AG04450 (cell line): ENCODE data around the gene CHMP4B. TPM values are rescaled to one million over a fixed set of nuclear protein-coding genes. Genes with fewer than 3 reads are reported as not detected.
"Not testable (repeated sequence)": the region's sequence is repeated elsewhere in the genome, so short reads cannot be mapped to it uniquely, and the experiment has no call there.

Experiments used
- CTCF ChIA-PET: fragments of 300-600, 350-600 bp; formaldehyde crosslinking; extraction: SDS; loops from one replicate; lab custom pipeline; 2022; ENCODE audit warnings: antibody characterized with exemption, inconsistent platforms; lab: Charles Lee
- POLR2A ChIA-PET: fragments of 350-600 bp; formaldehyde crosslinking; extraction: SDS; loops from one replicate; lab custom pipeline; 2021; ENCODE audit warnings: antibody characterized with exemption, inconsistent platforms; lab: Yijun Ruan, JAX
- DNase-seq: peaks from one replicate; pipeline ENCODE4 v3.0.0-alpha.2; 2011; ENCODE audit warnings: low read depth, low spot score
- H3K27ac ChIP-seq: one replicate; pipeline ENCODE4 v1.5.1; 2012; ENCODE audit warnings: low read depth, low read length, control low read depth
- H3K27me3 ChIP-seq: one replicate; pipeline ENCODE4 v1.6.0; 2012; ENCODE audit warnings: low read length; ENCODE audit not compliant: control insufficient read depth, insufficient read depth
- H3K4me3 ChIP-seq: 2 replicates; pipeline ENCODE4 v1.5.1; 2011; ENCODE audit warnings: mild to moderate bottlenecking, low read depth, low read length, control low read depth
- H3K9me3 ChIP-seq: 2 replicates; pipeline ENCODE4 v1.5.1; 2012; ENCODE audit warnings: low read length; ENCODE audit not compliant: control insufficient read depth, insufficient read depth
- polyA plus RNA-seq: library from polyadenylated mRNA; depleted of rRNA; stranded (reverse); fragments of >200 nt; gene quantifications from 2 replicates; pipeline ENCODE4 v1.2.3, GENCODE V29; 2011
- TF ChIP-seq, protein P1 (sequence below): IDR thresholded peaks from 2 replicates; pipeline ENCODE4 v1.5.1; 2011; ENCODE audit warnings: low read depth, low read length, control low read depth, inconsistent platforms

CHMP4B gene
- polyA plus RNA-seq, 1 experiment = 97.4 TPM

DNA sequence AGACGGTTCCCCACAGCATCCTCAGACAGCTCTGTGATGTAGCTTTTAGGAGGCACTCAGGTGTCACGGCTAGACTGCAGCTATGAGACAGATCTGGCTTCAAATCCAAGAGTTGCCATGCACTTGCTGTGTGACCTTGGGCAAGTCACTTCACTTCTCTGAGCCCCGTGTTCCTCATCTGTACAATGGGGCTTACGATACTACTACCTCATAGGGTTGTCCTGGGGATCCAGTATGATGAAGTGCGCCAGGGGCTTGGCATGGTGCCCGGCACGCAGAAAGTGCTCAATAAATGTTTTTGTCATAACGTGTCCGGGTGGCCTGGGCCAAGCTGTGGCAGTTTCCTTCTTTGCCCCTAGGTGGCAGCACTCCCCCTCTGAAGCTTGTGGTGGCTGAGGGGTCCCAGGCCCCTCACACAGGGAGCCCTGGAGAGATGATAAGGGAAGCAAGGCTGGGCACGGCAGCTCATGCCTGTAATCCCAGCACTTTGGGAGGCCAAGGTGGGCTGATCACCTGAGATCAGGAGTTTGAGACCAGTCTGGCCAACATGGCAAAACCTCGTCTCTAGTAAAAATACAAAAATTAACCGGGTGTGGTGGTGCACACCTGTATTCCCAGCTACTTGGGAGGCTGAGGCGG is 19.1 kb upstream of the CHMP4B start:
- Histone ChIP-seq H3K27ac (no peak overlapping the region), H3K9me3 (no peaks in the 10 kb centered on the region; the same call in 1 of the 2 replicates), H3K4me3 (no peak overlapping the region), H3K27me3 (no peaks in the 10 kb centered on the region)
- ChIA-PET CTCF (interaction anchor here (0.5 to 1.8 kb wide), 16 partner anchors 9 to 392 kb away, joined by 3 to 23 read pairs (median 3); no protein-coding TSS in a partner anchor), POLR2A (interaction anchor here (1.0 kb wide), 1 partner anchor 337 kb away, joined by 11 read pairs; no protein-coding TSS in a partner anchor)
- DNase-seq = no peak
- TF ChIP-seq, protein P1, sequence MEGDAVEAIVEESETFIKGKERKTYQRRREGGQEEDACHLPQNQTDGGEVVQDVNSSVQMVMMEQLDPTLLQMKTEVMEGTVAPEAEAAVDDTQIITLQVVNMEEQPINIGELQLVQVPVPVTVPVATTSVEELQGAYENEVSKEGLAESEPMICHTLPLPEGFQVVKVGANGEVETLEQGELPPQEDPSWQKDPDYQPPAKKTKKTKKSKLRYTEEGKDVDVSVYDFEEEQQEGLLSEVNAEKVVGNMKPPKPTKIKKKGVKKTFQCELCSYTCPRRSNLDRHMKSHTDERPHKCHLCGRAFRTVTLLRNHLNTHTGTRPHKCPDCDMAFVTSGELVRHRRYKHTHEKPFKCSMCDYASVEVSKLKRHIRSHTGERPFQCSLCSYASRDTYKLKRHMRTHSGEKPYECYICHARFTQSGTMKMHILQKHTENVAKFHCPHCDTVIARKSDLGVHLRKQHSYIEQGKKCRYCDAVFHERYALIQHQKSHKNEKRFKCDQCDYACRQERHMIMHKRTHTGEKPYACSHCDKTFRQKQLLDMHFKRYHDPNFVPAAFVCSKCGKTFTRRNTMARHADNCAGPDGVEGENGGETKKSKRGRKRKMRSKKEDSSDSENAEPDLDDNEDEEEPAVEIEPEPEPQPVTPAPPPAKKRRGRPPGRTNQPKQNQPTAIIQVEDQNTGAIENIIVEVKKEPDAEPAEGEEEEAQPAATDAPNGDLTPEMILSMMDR = peak; percentile 75

DNA sequence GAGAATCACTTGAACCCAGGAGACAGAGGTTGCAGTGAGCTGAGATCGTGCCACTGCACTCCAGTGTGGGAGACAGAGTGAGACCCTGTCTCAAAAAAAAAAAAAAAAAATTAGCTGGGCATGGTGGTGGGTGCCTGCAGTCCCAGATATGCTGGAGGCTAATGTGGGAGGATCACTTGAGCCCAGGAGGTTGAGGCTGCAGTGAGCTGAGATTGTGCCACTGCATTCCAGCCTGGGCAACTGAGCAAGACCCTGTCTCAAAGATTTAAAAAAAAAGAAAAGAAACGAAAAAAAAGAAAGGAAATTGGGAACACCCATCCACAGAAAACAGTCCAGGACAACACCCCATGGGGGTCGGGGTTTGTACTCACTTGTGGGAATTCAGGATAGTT is 18.6 kb upstream of the CHMP4B start:
- not testable (repeated sequence) for H3K27me3 ChIP-seq, DNase-seq, H3K27ac ChIP-seq, H3K4me3 ChIP-seq, H3K9me3 ChIP-seq
- POLR2A ChIA-PET = interaction anchor here (1.0 kb wide), 1 partner anchor 337 kb away, joined by 11 read pairs; no protein-coding TSS in a partner anchor
- CTCF ChIA-PET = interaction anchor here (0.5 to 1.8 kb wide), 14 partner anchors 9 to 391 kb away, joined by 3 to 23 read pairs (median 4); no protein-coding TSS in a partner anchor

DNA sequence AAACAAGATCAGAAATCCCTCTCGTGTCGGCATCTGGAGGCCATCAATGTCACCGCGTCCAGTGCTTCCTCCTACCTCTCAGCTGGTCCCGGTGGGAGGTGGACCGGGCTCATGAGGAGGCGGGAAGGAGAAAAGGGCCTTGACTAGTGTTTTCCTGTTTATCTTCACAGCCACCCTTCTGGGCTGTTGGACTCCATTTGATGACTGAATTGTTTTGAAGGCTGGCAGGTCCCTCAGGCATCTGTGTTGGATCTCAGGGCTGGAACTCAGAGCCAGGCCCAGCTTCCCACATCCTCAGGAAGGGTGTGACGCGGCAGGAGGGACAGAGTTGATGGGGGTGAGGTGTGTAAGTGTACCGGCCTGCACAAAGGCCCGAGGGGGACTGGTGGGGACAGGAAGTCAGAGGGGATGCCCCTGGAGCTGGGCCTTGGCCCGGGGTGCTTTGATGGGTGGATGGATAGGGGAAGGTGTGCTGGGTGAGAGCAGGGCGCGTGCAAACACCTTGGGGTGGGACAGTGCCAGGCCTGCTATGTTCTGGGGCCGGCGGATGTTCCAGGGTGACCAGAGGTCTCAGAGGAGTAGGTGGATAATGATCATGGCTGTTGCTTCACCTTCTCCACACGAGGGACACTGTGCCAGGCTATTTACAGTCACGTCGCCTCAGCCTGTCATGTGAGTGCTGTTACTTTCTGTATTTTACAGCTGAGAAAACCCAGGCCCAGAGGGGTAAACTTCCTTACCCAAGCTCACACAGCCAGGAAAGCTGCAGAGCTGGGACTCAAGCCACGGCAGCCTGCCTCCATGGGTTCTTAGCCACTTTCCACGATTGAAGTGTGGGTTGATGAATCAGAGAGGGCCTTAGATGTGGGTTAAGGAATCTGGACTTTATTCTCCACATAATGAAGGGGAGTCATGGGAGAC is 17.9 kb upstream of the CHMP4B start:
- Histone ChIP-seq H3K27ac (no peak overlapping the region), H3K9me3 (no peaks in the 10 kb centered on the region; the same call in 1 of the 2 replicates), H3K4me3 (no peak overlapping the region), H3K27me3 (no peaks in the 10 kb centered on the region)
- ChIA-PET POLR2A (interaction anchor here (0.5 to 1.0 kb wide), 2 partner anchors 22 to 336 kb away, joined by 6 to 11 read pairs; no protein-coding TSS in a partner anchor), CTCF (interaction anchor here (0.7 to 1.8 kb wide), 9 partner anchors 8 to 276 kb away, joined by 3 to 23 read pairs (median 4); no protein-coding TSS in a partner anchor)
- no peak for DNase-seq
- TF ChIP-seq, protein P1 = no peak

DNA sequence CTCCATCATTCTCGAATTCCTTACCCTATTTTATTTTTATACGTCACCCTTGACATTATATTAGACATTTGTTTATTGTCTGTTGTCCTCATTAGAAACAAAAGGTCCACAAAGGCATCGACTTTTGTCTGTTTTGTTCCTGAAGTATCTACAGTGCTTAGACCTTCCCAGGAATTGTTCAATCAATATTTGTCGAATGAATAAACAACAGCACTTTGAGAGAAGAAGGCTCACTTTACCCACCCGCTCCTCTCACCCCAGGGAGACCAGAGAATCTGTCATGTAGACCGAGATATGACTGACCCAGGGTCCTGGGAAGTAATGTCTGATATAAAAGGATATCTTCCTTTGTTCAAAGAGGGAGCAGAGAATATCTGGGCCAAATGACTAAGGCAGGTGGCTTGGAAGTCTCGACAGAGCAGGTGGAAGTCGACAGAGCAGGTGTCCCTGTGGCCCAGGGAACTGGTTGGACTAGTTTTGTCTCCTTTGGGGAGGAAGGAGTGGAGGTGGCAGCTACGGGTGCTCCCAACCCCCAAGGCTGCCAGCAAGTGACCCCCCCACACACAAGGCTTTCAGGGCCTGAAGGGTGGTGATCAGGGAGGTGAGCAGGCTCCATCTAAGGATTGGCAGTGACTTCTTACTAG is 14.8 kb upstream of the CHMP4B start:
- TF ChIP-seq, protein P1 = no peak
- no peak for DNase-seq
- H3K9me3 ChIP-seq = no peaks in the 10 kb centered on the region
- no peak overlapping the region for H3K27ac ChIP-seq
- no peaks in the 10 kb centered on the region for H3K27me3 ChIP-seq
- POLR2A ChIA-PET = no interaction called here
- no peak overlapping the region for H3K4me3 ChIP-seq
- CTCF ChIA-PET = no interaction called here

DNA sequence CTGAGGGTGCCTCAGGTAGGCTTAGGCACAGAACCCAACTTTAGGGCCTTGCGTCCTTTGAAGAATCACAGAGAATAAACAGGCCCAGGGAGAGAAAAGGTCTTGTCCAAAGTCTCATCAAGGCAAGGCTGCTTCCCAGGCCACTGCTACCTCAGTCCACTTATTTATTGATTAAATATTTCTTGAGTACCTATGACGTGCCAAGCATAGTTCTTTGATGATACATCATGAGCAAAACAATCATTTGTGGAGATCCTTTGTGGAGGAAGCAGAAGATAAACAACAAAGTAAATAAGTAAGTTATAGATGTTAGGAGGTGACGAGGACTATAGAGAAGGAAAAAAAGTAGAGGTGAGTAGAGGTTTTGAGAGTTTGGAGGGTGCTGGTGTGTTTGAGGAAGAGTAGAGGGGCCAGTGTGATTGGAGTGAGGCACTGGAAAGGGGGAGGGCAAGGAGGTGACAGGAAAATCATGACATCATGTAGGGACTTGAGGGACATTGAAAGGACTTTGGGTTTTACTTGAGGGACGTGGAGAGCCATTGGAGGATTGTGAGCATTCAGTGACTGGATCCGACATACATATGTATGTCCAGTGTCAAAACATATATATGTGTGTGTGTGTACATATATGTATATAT is 14.1 kb upstream of the CHMP4B start:
- Histone ChIP-seq H3K4me3 (no peak overlapping the region), H3K27ac (no peak overlapping the region), H3K27me3 (no peaks in the 10 kb centered on the region), H3K9me3 (no peaks in the 10 kb centered on the region)
- no peak for DNase-seq
- CTCF ChIA-PET = no interaction called here
- POLR2A ChIA-PET = no interaction called here
- TF ChIP-seq, protein P1 = no peak
